Measurements from ENCODE around the gene EIF4EBP3. TPM values are rescaled to one million over a fixed set of nuclear protein-coding genes. Genes with fewer than 3 reads are reported as not detected.

EIF4EBP3 gene
- total and polyA plus RNA-seq, 2 of the 4 experiments (the other 2 are of a cell fraction) = 0.36 to 2.1 TPM

DNA sequence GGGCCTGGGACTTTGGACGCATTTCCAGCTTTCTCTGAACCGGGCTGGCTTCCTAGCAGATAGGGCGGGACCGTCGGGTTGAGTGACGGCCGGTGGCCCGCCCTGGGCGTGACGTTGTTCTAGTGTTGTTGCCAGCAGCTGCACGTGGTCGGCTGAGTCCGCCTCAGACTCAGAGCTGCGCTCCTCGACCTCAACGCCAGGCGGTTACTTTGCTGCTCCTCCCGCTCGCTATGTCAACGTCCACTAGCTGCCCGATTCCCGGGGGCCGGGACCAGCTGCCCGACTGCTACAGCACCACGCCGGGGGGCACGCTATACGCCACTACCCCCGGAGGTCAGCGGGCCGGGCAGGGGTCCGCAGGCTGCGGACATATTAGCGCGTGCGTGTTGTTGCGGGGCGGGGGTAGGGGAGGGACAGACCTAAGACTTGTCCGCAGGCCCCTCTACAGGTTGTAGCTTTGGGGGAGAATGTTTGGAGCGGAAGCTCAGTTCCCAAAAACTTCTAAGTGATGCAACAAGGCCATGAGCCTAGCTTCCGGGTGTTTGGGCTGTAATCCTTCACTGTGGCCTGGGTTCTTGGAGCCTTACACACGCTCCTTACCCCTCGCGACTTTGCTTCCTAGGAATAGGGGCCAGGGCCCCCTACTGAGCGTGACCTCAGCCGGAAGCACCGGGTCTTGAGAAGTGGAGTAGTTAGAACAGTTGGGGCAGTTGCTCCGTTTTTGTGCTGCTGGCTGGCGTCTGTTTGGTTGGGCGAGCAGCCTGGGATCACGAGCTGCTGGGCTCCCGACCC, at the start of gene EIF4EBP3 (continued):
- no peak for TF ChIP-seq RCOR1 (IDR thresholded peaks at IDR 0.05; ENCODE audit: insufficient replicate concordance, low read length)
- TF ChIP-seq CTCF (conservative IDR thresholded peaks at IDR 0.05; ENCODE audit: low read depth, low read length) = peak; percentile 56

DNA sequence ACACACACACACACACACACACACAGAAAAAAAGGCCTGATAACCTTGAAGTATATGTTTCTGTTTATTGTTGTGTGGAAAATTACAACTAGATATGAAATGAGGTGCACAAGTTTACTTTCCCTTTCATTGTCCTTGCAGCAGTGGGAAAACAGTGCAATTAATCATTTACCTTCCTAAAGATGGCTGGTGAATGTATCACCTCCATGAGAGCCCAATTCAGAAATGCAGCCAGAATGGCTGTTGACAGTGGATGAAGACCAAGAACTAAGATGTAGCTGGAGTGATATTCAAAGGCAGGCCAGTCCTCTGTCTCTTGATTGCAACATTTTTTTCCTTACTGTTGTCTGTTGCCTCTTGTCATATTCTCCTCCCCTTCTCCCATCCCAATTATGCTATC, 49.6 kb upstream of the EIF4EBP3 start:
- Histone ChIP-seq H2BK5ac (ENCODE audit: low read depth, low read length, poor library complexity, severe bottlenecking) (no peak overlapping the region), H3K4me3 (ENCODE audit: insufficient read depth, low read depth, low read length) (no peak overlapping the region), H4K8ac (ENCODE audit: low read depth in 2 of 2, low read length in 2 of 2) (no peak overlapping the region), H3K79me1 (ENCODE audit: low read depth in 1 of 2, low read length in 2 of 2) (peaks cover 0 to 10% of the 10 kb centered on the region in 2 experiments; a peak in 2 of 4 replicates), H3K23ac (ENCODE audit: low read depth, low read length) (no peak overlapping the region), H2AK5ac (ENCODE audit: low read depth, low read length) (no peak overlapping the region), H3K27ac (ENCODE audit: insufficient read depth, low read length) (no peak overlapping the region), H3K4me2 (ENCODE audit: low read depth, low read length) (no peak overlapping the region), H3K9me3 (ENCODE audit: control insufficient read depth, insufficient read depth, low read length) (no peaks in the 10 kb centered on the region), H3K27me3 (ENCODE audit: control insufficient read depth, insufficient read depth, low read length) (no peaks in the 10 kb centered on the region), H3K14ac (replicated peaks; ENCODE audit: low read depth, low read length) (no peak overlapping the region), H2BK20ac (ENCODE audit: low read depth, low read length) (no peak overlapping the region), H3K36me3 (ENCODE audit: control insufficient read depth, insufficient read depth, low read length) (peaks cover 9% of the 10 kb centered on the region), H3K9ac (ENCODE audit: low read depth, low read length) (no peak overlapping the region), H4K91ac (ENCODE audit: insufficient read depth, low read depth, low read length) (no peak overlapping the region), H2AK9ac (replicated peaks; ENCODE audit: low read depth, low read length, poor library complexity) (no peak overlapping the region), H2BK15ac (ENCODE audit: low read depth, low read length) (no peak overlapping the region), H3K4me1 (ENCODE audit: control insufficient read depth, insufficient read depth, low read length) (no peaks in the 10 kb centered on the region), H4K5ac (ENCODE audit: low read depth, low read length) (no peak overlapping the region), H2AFZ (replicated peaks; ENCODE audit: low read length, poor library complexity) (no peak overlapping the region), H3K4ac (ENCODE audit: low read depth, low read length) (no peak overlapping the region), H3K56ac (ENCODE audit: extremely low read depth, insufficient read depth, low read length) (no peak overlapping the region), H3K18ac (ENCODE audit: low read depth, low read length) (no peak overlapping the region), H2BK120ac (ENCODE audit: low read depth, low read length) (no peak overlapping the region), H3K9me1 (ENCODE audit: insufficient read depth, low read length) (0 out of 2 replicates have a peak, but pooled peaks cover 2% of the 10 kb centered on the region), H4K20me1 (ENCODE audit: insufficient read depth, low read length) (no peaks in the 10 kb centered on the region)
- ChIA-PET POLR2A (ENCODE audit: unreplicated experiment) (no interaction called here), CTCF (no interaction called here)
- no peak for DNase-seq
- ATAC-seq (ENCODE audit: low read depth) = no peak
- in situ Hi-C loops (cut with MboI; ENCODE audit: low sequenced_read_pairs) (no loop called here), intact Hi-C loops (cut with micrococcal nuclease) (loop anchor here (5.0 kb wide), 1 partner anchor 34 kb away; no protein-coding TSS in a partner anchor), dilution Hi-C loops (cut with HindIII; ENCODE audit: low sequenced_read_pairs, unreplicated experiment) (no loop called here)
- BruUV-seq (replicated peaks) = no TSS peak
- no peak for TF ChIP-seq MAZ (IDR thresholded peaks at IDR 0.05; ENCODE audit: borderline replicate concordance, low read depth, low read length)
- TF ChIP-seq USF2 (IDR thresholded peaks at IDR 0.05; ENCODE audit: low read depth, low read length) = no peak
- no peak for TF ChIP-seq NFE2L2 (IDR thresholded peaks at IDR 0.05; ENCODE audit: low read depth, low read length)
- no peak for TF ChIP-seq ELK1 (IDR thresholded peaks at IDR 0.05; ENCODE audit: borderline replicate concordance, low read depth, low read length)
- no peak for TF ChIP-seq RAD21 (IDR thresholded peaks at IDR 0.05; ENCODE audit: low read length)
- TF ChIP-seq BHLHE40 (IDR thresholded peaks at IDR 0.05; ENCODE audit: low read depth, low read length) = no peak
- TF ChIP-seq CEBPB (IDR thresholded peaks at IDR 0.05; ENCODE audit: low read depth, low read length) = no peak
- no peak for TF ChIP-seq CHD1 (IDR thresholded peaks at IDR 0.05; ENCODE audit: low read depth, low read length)
- no peak for TF ChIP-seq FOS (IDR thresholded peaks at IDR 0.05; ENCODE audit: low read depth, low read length)
- TF ChIP-seq RCOR1 (IDR thresholded peaks at IDR 0.05; ENCODE audit: insufficient replicate concordance, low read length) = no peak
- no peak for TF ChIP-seq SMC3 (IDR thresholded peaks at IDR 0.05; ENCODE audit: low read depth, low read length)
